ENCODE data around the gene CGB8. TPM values are rescaled to one million over a fixed set of nuclear protein-coding genes. Genes with fewer than 3 reads are reported as not detected.

Gene CGB8
- total and polyA plus RNA-seq, 2 of the 8 experiments (the other 6 are each of a cell fraction or from before 2014, with no cell fraction given) = 0.09 TPM; not detected in 1

DNA sequence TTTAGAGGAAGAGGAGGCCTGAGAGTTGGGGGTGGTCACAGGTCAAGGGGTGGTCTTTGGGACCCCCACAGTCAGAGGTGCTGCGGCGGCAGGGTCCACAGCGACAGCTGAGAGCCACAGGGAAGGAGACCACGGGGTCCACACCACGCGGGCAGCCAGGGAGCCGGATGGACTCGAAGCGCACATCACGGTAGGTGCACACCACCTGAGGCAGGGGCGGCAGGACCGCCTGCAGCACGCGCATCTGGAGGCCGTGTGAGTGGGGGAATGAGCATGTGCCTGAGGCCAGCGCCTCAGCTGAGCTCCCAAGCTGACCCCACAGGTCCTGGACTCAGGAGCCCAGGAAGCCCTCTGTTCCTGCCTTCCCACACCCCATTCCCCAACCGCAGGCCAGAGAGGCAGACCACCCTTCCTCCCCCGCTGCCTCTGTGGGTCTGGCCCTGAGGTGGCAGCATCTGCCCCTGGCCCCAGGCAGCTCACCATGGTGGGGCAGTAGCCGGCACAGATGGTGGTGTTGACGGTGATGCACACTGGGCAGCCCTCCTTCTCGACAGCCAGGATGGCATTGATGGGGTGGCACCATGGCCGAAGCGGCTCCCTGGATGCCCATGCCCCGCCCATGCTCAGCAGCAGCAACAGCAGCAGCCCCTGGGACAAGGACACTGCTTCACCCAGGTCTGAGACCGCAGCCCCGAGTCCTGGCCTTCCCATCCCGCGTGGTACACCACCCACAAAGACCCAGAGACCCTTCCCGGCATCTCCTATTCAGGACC, 32.7 kb downstream of the CGB8 start (continued):
- TF ChIP-seq CHD7 (IDR thresholded peaks at IDR 0.05; ENCODE audit: insufficient replicate concordance, low read length) (no peak), EZH2 (IDR thresholded peaks at IDR 0.05; ENCODE audit: low read depth, low read length, severe bottlenecking) (no peak)

All from H1 (cell line).